IPS-18c (cell line): Measurements from ENCODE around the gene GNA12.
"Not testable (repeated sequence)": the region's sequence is repeated elsewhere in the genome, so short reads cannot be mapped to it uniquely, and the experiment has no call there.

Experiments used
- H3K4me3 ChIP-seq: 2 replicates; pipeline ENCODE4 v1.7.0; 2013; ENCODE audit warnings: low read depth, mild to moderate bottlenecking, low read length, moderate library complexity; ENCODE audit not compliant: insufficient read depth
- H3K9me3 ChIP-seq: one replicate; pipeline ENCODE4 v1.6.1; 2013; ENCODE audit warnings: mild to moderate bottlenecking, low read length, moderate library complexity; ENCODE audit not compliant: control insufficient read depth, insufficient read depth

Gene GNA12

DNA sequence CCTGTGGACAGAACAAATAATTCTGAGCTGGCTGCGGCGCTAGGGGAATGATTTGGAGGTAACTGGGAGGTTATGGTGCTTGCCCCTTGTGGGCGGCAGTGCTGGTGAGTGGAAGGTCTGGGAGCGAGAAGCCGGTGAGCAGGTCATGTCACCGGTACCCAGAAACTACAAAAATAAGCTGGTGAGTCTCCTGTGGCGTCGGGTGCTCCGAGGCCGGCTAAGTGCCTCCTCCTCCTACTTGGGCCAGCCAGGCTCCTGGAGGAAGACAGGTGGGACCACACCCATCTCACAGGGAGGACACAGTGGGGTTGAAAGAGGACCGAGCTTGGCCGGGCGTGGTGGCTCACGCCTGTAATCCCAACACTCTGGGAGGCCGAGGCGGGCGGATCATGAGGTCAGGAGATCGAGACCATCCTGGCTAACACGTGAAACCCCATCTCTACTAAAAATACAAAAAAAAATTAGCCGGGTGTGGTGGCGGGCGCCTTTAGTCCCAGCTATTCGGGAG lies 152.1 kb downstream of the GNA12 start:
- not testable (repeated sequence) for H3K4me3 ChIP-seq, H3K9me3 ChIP-seq

DNA sequence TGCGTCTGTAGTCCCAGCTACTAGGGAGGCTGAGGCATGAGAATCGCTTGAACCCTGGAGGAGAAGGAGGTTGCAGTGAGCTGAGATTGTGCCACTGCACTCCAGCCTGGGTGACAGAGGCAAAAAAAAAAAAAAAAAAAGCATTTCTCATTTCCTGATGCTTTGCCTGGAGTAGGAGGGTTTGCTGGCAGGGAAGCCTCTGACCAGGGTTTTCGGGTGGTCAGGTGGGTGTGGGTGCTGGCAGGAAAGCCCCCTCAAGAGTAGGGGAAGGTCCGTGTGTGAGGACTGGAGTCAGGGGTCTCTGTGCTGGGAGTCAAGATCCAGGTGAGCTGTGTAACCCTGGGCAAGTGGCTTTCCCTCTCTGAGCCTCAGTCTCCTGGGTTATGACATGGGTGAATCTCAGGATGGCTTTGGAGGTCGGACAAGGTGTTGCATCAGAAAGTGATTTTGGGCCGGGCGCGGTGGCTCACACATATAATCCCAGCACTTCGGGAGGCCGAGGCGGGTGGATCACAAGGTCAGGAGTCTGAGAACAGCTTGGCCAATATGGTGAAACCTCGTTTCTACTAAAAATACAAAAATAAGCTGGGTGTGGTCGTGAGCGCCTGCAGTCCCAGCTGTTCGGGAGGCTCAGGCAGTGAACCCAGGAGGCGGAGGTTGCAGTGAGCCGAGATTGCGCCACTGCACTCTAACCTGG lies 152.9 kb downstream of the GNA12 start:
- no peak overlapping the region for H3K4me3 ChIP-seq
- H3K9me3 ChIP-seq: no peaks in the 10 kb centered on the region

DNA sequence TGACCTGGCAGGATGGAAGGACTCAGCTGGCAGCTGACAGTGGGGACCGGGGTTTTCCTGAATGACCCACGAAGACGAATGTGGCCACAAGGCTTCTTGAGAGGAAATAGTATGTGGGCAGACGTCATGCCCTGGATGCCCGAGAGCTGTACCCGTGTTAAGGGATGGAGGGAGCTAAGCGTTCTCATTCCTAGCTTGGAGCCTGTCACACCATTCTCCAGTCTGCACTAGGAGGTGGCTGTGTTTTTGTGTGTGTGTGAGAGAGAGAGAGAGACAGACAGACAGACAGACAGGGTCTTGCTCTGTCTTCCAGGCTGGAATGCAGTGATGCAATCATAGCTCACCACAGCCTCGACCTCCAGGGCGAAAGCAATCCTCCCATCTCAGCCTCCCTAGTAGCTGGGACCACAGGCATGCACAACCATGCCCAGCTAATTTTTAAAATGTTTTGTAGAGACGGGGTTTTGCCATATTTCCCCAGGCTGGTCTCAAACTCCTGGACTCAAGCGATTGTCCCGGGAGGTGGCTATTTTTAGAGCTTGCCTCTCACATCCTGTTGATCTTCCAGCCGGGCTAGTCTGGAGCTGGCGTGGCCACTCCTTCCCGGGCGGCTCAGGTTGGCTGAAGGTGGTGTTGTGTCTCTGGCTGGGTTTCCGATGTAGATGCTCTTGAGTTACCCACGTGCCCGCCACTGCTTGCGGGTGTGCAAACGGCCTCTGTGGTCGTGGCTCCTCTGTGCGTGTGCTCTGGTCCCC lies 154.0 kb downstream of the GNA12 start:
- H3K9me3 ChIP-seq: no peaks in the 10 kb centered on the region
- no peak overlapping the region for H3K4me3 ChIP-seq

DNA sequence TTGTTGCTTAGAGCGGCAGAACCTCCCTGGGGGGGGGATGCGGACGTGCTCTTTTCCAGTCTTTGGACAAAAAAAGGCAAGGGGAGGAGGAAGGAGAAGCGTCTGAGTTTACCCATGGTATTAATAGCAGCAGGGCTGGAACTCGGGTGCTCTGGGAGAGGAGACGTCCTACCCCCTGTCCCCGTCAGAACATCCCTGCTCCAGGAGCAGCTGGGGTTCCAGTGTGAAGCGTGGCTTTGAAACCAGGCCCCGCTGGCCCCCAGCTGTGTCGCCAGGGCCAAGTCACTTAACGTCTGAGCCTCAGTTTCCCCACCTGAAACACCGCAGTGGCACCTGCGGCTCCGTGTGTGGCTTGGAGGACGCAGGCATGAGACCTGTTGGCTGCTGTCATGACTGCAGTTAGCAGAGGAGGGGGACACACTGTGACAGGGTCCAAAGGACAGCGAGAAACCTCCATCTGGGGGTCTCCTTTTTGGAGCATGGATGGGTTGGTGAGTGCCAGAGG lies 154.7 kb downstream of the GNA12 start:
- no peaks in the 10 kb centered on the region for H3K9me3 ChIP-seq
- H3K4me3 ChIP-seq: no peak overlapping the region

DNA sequence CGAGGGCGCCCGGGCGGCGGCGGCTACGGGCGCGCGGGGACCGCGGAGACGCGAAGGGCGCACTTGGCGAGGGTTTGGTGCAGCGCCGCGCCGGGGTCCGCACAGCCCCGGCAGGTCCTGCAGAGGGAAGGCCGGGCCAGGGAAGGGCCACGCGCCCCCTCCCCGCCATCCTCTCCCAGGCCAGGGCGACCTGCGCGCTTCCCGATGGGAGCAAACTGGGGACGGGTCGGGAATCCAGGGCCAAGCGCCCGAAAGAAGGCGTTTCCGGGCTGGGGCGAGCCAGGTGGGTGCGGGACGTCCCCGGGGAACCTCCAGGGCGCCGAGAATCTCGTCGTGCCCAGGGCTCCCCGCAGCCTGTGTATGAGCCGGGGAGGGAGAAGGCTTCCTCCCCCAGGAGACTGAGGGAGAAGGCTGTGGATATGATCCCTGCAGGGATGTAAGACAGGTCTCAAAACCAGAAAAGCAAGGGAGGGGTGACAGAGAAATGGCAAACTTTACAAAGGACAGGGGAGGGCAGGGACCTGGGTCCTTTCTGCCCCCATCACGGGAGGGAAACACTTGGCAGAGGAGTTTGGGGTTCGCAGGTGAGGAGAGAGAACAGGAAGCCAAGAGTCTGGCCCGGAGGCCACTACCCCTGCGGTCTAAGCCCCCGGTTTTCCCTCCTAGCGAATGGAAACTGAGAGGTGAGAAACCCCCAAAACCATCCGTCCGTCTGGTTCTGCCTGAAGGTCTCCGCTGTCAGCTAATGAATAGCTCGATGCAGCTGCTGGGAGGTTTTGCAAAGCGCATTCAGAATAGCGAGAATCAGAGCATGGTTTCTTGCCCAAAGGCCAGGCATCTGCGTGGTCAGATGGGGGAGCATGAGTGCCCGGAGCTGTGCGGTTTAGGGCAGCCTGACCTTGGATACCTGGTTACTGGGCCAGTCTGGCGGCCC lies 155.4 kb downstream of the GNA12 start:
- peak overlapping the region; percentile 50 for H3K4me3 ChIP-seq
- H3K9me3 ChIP-seq: no peaks in the 10 kb centered on the region

DNA sequence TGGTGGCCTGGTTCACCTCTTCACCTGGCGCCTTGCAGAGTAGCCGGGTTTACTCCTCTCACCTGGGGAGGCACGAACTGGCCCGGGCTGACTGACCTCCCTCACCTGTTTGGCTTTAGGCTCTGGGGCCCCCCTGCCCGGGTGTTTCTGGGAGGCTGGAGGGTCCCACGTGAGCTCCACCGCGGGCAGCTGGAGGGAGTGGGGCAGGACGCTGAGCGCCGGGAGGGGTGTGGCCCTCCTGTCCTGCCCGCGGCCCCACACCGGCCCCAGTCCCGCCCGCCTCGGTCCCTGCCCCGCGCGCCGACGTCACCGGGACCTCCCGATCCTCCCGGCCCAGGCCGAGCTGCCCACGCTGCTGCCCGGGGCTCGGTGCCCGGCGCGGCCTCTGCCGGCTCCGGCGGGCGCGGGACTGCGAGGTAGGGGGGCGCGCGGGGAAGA lies 156.2 kb downstream of the GNA12 start, which contains the start of gene AMZ1:
AMZ1 (plus strand) TSS at position 322 of the 438 bp plus-strand sequence. CDS start 12,250 bp downstream, outside the sequence.
- peak within 1 kb of the TSS; percentile 50 for H3K4me3 ChIP-seq
- H3K9me3 ChIP-seq: no peaks in the 10 kb centered on the region

DNA sequence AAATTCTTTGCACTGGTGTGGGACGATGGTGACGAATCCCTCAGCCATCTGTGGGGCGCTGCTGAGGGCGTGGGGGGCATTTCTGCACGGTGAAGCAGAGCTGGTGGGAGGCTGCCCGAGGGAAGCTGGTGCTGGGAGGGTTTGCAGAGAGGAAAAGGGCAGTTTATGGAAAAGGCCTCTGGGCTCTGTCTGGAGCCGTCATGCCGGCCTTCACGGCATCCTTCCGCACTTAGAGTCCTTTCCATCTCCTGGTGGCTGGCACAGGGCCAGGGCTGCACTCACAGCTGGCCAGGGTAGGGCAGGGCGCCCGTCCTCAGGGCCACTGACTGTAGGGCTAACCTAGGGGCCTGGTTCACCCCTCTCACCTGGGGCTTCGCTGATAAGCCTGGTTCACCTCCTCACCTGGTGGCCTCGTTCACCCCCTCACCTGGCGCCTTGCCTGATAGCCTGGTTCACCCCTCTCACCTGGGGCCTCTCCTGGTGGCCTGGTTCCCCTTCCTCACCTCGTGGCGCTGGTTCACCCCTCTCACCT lies 156.7 kb downstream of the GNA12 start:
- no peak overlapping the region; the same call in 1 of the 2 replicates for H3K4me3 ChIP-seq

DNA sequence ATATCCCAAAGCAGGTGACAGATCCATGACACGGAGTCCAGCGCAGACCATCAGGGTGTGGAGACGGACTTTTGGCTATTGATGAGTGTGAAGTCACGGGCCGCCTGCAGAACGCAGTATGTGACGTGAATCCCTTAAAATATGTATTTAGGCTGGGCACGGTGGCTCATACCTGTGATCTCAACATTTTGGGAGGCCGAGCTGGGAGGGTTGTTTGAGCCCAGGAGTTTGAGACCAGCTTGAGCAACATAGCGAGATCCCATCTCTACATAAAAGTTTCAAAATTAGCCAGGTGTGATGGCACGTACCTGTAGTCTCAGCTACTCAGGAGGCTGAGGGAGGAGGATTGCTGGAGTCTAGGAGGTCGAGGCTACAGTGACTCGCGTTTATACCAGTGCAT lies 158.0 kb downstream of the GNA12 start:
- Histone ChIP-seq H3K4me3 (no peak overlapping the region), H3K9me3 (no peaks in the 10 kb centered on the region)

More for the DNA sequence above, 156.7 kb downstream of the GNA12 start:
- no peaks in the 10 kb centered on the region for H3K9me3 ChIP-seq

DNA sequence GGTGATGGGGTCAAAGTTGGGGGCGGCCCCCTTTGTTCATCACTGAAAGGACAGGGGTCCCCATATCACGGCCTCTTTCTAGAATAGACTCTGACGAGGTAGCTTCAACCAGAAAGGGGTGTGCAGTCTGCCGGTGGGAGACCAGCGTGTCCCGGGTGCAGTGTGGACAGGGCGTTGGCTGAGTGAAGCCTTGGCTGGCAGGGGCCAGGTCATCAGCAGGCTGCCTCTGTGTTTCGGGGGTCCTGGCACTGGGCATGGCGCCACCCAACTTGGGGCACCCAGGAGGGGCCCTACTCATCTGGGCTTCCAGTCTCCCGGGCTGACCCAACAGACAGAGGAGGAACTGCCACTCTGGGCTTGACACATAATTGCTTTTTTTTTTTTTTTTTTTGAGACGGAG lies 159.6 kb downstream of the GNA12 start:
- no peaks in the 10 kb centered on the region for H3K9me3 ChIP-seq
- H3K4me3 ChIP-seq: no peak overlapping the region

DNA sequence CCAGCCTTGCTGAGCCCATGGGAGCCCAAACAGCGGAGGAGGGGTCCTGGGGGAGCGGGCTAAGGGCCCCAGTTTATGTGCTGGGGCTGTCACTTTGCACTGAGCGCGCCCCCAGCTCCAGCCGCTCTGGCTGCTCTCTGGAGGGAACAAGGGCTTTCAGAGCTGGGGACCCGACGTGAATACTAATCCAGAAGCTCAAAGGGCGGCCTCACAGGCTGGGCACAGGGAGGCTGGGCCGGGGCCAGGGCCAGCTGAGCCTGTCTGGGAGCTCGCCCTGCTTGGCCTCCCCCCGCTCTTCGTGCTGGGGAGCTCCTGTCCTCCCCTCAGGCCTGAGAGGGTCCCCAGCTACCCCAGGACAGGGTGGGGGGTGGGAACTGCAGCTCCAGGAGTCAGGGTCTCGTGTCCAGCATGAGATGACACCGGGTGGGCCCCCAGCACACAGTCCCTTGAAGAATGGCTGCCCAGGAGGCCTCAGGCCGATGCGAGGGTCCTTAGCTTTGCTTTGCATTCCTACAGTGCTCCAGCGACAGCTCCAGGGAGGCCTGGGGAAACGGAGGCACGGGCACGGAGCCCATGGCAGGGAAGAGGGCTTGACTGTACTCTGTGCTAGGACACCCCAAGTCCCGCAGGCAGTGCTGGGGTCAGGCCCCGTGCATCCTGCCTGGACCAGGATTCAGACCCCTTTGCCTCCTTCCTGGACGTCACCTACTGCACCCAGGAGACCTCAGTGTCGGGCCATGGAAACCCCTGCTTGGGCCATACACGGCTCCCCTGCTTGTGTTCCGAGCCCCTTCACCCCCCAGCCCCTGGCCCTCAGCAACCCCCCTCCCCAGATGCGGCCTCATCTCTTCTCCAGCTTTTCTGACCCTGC lies 161.9 kb downstream of the GNA12 start:
- Histone ChIP-seq H3K4me3 (no peak overlapping the region), H3K9me3 (no peaks in the 10 kb centered on the region)

DNA sequence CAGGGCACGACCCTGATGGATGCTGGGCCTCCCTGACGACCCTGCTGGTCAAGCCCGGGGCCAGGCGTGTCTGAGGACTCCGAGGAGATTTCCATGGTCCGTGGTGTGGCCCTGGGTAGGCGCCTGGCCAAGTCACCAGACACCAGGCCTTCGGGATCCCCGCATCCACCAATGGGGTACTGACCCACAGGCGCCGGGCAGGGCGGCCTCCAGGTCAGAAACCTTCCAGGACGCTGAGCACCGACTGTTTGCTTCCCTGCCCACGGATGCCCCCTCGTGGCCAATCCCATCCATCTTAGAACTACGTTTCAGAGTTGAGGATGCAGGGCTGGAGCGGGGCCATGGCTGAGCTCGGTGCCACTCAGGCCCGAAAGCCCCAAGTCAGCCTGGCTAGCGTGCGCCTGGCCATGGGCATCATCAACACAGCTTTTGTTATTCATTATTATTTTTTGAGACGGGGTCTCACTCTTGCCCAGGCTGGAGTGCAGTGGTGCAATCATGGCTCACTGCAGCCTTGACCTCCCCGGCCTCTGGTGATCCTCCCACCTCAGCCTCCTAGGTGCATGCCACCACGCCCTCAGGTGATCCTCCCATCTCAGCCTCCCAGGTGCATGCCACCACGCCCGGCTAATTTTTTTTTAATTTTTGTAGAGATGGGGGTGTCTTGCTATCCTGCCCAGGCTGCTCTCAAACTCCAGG lies 163.2 kb downstream of the GNA12 start:
- no peak overlapping the region for H3K4me3 ChIP-seq
- H3K9me3 ChIP-seq: no peaks in the 10 kb centered on the region

DNA sequence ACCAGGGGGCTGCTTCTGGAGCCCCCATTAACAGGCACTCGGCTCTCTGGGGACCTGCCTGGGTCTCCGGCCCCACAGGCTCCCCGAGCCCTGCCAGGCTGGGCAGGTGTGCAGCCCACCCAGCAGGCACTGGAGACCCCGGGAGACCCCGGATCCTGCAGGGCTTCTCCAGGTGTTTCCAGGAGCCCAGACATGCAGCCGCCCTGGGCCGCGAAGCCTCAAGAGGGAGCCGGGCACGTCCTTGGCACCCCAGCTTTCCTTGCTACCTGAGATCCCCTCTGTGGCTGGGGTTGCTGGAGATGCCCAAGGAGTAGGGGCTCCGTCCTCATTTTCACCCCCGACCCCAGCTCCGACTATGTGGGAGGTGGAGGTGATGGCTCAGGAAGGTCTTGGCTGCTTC lies 163.9 kb downstream of the GNA12 start:
- H3K4me3 ChIP-seq: no peak overlapping the region
- H3K9me3 ChIP-seq: no peaks in the 10 kb centered on the region

DNA sequence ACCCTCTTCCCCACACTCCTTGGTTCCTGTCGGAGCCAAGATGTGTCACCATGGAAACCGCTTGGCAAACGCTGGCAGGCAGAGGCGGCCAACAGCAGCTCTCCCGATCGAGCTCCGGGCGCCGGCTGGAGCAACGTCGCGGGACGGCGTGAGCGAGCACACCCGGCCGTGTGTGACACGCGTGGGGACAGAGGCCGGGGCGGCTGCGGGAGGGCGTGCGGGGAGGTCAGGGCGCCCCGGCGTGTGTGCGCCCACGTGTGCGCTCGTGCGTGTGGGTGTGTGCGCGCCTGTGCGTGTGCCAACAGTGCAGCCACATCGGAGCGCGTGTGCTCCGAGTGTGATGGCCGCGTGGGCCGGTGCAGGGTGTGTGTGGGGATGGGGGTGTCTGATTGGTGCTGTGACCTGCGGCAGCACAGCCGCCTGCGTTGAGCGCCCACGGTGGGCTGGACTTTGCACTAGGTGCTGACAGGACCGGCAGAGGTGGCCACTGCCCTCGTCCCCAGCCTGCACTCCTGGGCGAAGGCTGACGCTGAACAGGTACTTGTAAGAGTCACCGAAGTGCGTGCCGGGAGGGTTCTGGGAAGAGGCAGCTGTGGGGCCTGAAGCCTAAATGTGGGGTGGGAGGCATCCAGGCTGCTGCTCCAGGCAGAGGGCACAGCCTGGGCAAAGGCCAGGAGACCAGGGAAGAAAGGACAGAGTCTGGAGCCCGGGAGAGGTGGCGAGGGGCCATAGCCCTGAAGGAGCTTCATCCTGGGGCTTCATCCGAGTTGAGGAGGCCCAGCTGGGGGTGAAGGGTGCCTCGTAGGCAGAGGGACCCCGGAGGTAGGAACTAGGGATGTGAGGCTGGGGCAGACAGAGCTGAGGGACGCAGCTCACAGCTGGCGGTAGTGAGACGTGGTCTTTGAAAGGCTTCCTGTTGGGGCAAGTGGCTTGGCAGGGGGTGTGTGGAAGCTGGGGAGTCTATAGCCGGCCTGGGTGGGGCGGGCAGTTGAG lies 164.7 kb downstream of the GNA12 start:
- not testable (repeated sequence) for H3K9me3 ChIP-seq, H3K4me3 ChIP-seq

DNA sequence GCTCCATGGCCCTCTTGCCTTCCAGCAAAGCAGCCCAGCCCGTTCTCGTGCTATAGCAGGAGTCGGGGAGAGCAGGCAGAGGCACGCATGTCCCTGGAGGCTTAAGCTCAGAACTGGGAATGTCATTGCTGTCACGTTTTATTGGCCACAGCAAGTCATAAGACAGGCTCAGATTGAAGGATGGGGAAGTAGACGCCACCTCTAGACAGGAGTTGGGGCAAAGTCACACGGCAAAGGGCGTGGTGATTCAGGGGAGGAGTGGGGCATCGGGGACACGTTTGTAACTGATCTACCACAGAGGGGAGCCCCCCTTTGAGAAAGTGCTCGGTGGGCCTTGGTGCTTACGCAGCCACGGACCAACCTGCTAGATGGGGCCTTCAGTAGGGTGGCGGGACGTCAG lies 165.7 kb downstream of the GNA12 start:
- not testable (repeated sequence) for H3K4me3 ChIP-seq, H3K9me3 ChIP-seq
